Measurements from ENCODE around the gene RHBDF1. TPM values are rescaled to one million over a fixed set of nuclear protein-coding genes. Genes with fewer than 3 reads are reported as not detected.

RHBDF1 gene
- polyA plus RNA-seq, 1 of the 3 experiments (the other 2 are of a cell fraction), result 54.1 TPM

DNA sequence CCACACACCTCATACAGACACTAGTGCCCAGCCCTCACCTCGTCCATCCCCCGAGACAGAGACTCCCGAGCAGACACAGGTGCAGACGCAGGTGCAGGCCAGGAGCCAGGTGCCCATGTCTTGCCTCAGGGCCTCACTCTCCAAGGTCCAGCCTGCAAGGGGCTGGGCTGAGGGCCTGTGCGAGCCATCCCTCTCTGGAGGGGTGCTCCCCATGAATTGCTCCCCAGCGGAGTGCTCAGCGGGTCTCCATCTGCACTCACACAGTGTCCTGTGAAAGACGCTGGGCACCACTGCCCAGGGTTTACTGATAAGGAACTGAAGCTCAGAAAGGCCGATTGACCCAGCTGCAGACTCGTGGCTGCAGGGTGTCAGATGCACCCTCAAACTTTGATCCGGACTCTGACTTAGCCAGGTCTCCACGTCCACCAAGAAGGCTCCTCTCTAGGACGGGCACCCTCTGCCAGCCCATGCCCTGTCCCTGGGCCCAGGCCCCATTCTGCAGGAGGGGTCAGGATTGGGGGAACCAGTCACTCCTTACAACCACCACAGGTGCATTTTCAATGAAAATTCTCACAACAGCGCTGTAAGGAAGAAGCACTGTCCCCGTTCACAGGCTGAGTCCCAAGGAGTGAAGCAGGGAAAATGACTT, 36.0 kb downstream of the RHBDF1 start:
- TF ChIP-seq EP300 (IDR thresholded peaks at IDR 0.05; ENCODE audit: borderline replicate concordance in 1 of 2, low read depth in 1 of 2, low read length in 1 of 2) (no peak), GABPA (IDR thresholded peaks at IDR 0.05; ENCODE audit: low read depth) (no peak), TCF12 (IDR thresholded peaks at IDR 0.05) (no peak), RCOR1 (IDR thresholded peaks at IDR 0.05; ENCODE audit: low read length) (no peak), ELF1 (IDR thresholded peaks at IDR 0.05) (no peak)
- H3K9me2 ChIP-seq, result no peaks in the 10 kb centered on the region

GRCh38 chr16:35678-36305, 36.6 kb downstream of the RHBDF1 start:
- H3K4me2 ChIP-seq, result no peak overlapping the region
- DNase-seq, result no peak
- no peak overlapping the region for H3K27ac ChIP-seq (ENCODE audit: low read depth in 2 of 2, low read length in 1 of 2)
- ChIA-PET POLR2A (no interaction called here), CTCF (no interaction called here)
- WGBS (ENCODE audit: low lambda C conversion rate), result 100% methylated on average over 7 of the region's 11 CpGs
- H3K36me3 ChIP-seq (replicated peaks in 1 of 2; ENCODE audit: control insufficient read depth in 1 of 2, insufficient read depth in 2 of 2, low read length in 1 of 2), result no peaks in the 10 kb centered on the region
- H3K4me3 ChIP-seq (ENCODE audit: low read depth in 2 of 2, low read length in 1 of 2), result no peak overlapping the region
- no peaks in the 10 kb centered on the region for H3F3A ChIP-seq (replicated peaks; ENCODE audit: insufficient read depth)
- H3K9me2 ChIP-seq, result no peaks in the 10 kb centered on the region
- H3K27me3 ChIP-seq (ENCODE audit: insufficient read depth), result no peaks in the 10 kb centered on the region
- H4K20me1 ChIP-seq (ENCODE audit: insufficient read depth), result no peaks in the 10 kb centered on the region
- TF ChIP-seq RAD21 (IDR thresholded peaks at IDR 0.05; ENCODE audit: low read length) (no peak), GABPA (IDR thresholded peaks at IDR 0.05; ENCODE audit: low read depth) (no peak), TEAD4 (IDR thresholded peaks at IDR 0.05; ENCODE audit: borderline replicate concordance, insufficient read depth) (no peak), SMC3 (IDR thresholded peaks at IDR 0.05; ENCODE audit: low read depth, low read length) (no peak), TCF12 (IDR thresholded peaks at IDR 0.05) (no peak), EP300 (IDR thresholded peaks at IDR 0.05; ENCODE audit: borderline replicate concordance in 1 of 2, low read depth in 1 of 2, low read length in 1 of 2) (no peak), JUND (IDR thresholded peaks at IDR 0.05) (no peak), MXI1 (IDR thresholded peaks at IDR 0.05; ENCODE audit: low read depth, low read length) (no peak), ELF1 (IDR thresholded peaks at IDR 0.05) (no peak), FOSL2 (IDR thresholded peaks at IDR 0.05; ENCODE audit: borderline replicate concordance, low read depth) (no peak), FOXJ3 (CRISPR knock-in tag; IDR thresholded peaks at IDR 0.05) (no peak)
- TF ChIP-seq, protein P1, sequence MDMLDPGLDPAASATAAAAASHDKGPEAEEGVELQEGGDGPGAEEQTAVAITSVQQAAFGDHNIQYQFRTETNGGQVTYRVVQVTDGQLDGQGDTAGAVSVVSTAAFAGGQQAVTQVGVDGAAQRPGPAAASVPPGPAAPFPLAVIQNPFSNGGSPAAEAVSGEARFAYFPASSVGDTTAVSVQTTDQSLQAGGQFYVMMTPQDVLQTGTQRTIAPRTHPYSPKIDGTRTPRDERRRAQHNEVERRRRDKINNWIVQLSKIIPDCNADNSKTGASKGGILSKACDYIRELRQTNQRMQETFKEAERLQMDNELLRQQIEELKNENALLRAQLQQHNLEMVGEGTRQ (IDR thresholded peaks at IDR 0.05; ENCODE audit: borderline replicate concordance, low read depth, low read length), result no peak
- TF ChIP-seq, protein P2, sequence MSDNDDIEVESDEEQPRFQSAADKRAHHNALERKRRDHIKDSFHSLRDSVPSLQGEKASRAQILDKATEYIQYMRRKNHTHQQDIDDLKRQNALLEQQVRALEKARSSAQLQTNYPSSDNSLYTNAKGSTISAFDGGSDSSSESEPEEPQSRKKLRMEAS (IDR thresholded peaks at IDR 0.05; ENCODE audit: low read depth), result no peak
- no peaks in the 10 kb centered on the region for H3K9me3 ChIP-seq
- H2AFZ ChIP-seq (ENCODE audit: low read depth), result no peak overlapping the region
- H3K9ac ChIP-seq, result no peak overlapping the region
- H3K4me1 ChIP-seq (ENCODE audit: control insufficient read depth in 1 of 2, insufficient read depth in 2 of 2, low read depth in 1 of 2, low read length in 1 of 2), result peaks cover 0 to 5% of the 10 kb centered on the region in 2 experiments; a peak in 1 of 4 replicates
- no peaks in the 10 kb centered on the region for H3K79me2 ChIP-seq (ENCODE audit: insufficient read depth)

More for the DNA sequence above, 36.0 kb downstream of the RHBDF1 start:
- no peak for DNase-seq
- peaks cover 0 to 5% of the 10 kb centered on the region in 2 experiments; a peak in 1 of 4 replicates for H3K4me1 ChIP-seq (ENCODE audit: control insufficient read depth in 1 of 2, insufficient read depth in 2 of 2, low read depth in 1 of 2, low read length in 1 of 2)
- H4K20me1 ChIP-seq (ENCODE audit: insufficient read depth), result no peaks in the 10 kb centered on the region
- H3K4me3 ChIP-seq (ENCODE audit: low read depth in 2 of 2, low read length in 1 of 2), result no peak overlapping the region
- 97% methylated on average over 11 of the region's 15 CpGs for whole genome bisulfite sequencing (ENCODE audit: low lambda C conversion rate)
- H3K9ac ChIP-seq, result no peak overlapping the region
- ChIA-PET CTCF (interaction anchor here (1.0 kb wide), 1 partner anchor 29 kb away, joined by 3 read pairs; no protein-coding TSS in a partner anchor), POLR2A (no interaction called here)
- no peaks in the 10 kb centered on the region for H3K79me2 ChIP-seq (ENCODE audit: insufficient read depth)
- no peaks in the 10 kb centered on the region for H3K27me3 ChIP-seq (ENCODE audit: insufficient read depth)
- H3K4me2 ChIP-seq, result no peak overlapping the region
- no peak overlapping the region for H2AFZ ChIP-seq (ENCODE audit: low read depth)
- H3K36me3 ChIP-seq (replicated peaks in 1 of 2; ENCODE audit: control insufficient read depth in 1 of 2, insufficient read depth in 2 of 2, low read length in 1 of 2), result no peaks in the 10 kb centered on the region
- H3K27ac ChIP-seq (ENCODE audit: low read depth in 2 of 2, low read length in 1 of 2), result no peak overlapping the region
- no peaks in the 10 kb centered on the region for H3F3A ChIP-seq (replicated peaks; ENCODE audit: insufficient read depth)
- no peaks in the 10 kb centered on the region for H3K9me3 ChIP-seq

Measured in SK-N-SH (cell line).